ENCODE data around the gene ANGPTL1.
"Not testable (repeated sequence)": the region's sequence is repeated elsewhere in the genome, so short reads cannot be mapped to it uniquely, and the experiment has no call there.

Gene ANGPTL1

DNA sequence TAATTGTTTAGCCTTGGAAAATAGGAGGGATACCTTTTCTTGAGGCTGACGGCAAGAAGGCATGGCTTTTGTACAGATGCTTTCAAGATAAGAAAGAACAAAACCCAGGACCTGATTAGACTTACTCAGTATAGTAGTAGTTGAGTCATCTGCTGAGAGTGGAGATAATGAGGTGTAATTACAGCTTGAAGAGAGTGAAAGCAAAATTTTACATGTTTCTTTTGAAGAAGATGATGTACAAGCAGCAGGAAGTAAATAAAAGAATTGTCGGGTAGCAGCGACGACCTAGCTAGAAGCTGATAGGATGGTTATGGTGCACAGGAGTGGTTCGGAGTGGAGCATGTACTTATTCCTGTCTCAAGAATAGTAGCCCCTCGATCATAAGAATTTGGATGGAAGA, 6.6 kb downstream of the ANGPTL1 start:
- DNase-seq (ENCODE audit: low read depth): no peak

- no peak for DNase-seq (ENCODE audit: low read depth)
Observed at GRCh38 chr1:178862864-178863263, 8.0 kb downstream of the ANGPTL1 start.

DNA sequence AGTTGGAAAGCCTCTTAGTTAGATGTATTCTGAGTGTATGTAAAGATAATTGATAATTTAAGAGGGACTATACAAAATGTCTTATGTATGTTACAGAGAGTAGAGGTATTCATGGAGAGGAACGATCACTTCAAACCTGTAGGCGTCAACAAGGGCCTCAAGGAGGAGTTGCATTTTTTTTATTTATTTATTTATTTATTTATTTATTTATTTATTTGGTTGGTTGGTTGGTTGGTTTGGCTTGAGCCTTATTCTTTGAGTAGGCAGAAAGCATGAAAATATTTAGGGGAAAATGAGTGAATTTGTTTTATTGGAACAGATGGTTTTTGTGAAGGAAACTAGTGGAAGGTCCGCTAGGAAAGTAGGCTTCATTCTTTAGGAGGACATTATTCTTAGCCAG, 8.5 kb downstream of the ANGPTL1 start:
- DNase-seq (ENCODE audit: low read depth): no peak

GRCh38 chr1:178857126-178857525, 13.8 kb downstream of the ANGPTL1 start:
- no peak for DNase-seq (ENCODE audit: low read depth)

GRCh38 chr1:178849918-178850317, 21.0 kb downstream of the ANGPTL1 start:
- DNase-seq (ENCODE audit: low read depth): no peak

DNA sequence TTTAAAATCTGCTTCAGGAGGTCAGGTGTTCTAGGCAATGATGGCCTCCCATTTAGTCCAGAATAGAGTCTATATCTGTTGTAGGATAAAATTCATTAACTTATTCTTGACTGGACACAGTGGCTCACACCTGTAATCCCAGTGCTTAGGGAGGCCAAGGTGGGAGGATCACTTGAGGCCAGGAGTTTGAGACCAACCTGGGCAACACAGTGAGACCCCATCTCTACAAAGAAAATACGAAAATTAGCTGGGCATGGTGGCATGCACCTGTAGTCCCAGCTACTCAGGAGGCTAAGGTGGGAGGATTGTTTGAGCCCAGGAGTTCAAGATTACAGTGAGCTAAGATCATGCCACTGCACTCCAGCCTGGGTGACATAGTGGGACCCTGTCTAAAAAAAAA, 23.0 kb downstream of the ANGPTL1 start:
- not testable (repeated sequence) for DNase-seq (ENCODE audit: low read depth)

DNA sequence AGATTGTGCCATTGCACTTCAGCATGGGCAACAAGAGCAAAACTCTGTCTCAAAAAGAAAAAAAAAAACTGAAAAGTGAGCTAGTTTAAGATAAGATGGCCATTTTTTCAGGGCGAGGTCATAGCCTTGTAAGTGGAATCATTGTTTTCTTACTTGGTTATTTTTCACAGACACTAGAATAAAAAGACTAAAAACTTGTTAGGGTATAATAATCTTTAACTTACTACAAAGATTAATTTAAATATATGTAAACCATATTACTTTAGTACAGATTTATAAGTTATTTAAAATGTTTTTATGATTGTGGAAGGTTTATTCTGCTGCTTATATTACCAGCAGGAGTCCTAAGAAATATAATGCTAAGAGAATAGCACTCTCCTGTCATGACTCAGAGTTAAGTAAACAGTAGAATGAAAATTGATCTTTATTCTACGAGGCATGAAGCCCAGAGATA, 23.5 kb downstream of the ANGPTL1 start:
- peak; percentile 84 for DNase-seq (ENCODE audit: low read depth)

GRCh38 chr1:178846306-178846705, 24.6 kb downstream of the ANGPTL1 start:
- no peak for DNase-seq (ENCODE audit: low read depth)

DNA sequence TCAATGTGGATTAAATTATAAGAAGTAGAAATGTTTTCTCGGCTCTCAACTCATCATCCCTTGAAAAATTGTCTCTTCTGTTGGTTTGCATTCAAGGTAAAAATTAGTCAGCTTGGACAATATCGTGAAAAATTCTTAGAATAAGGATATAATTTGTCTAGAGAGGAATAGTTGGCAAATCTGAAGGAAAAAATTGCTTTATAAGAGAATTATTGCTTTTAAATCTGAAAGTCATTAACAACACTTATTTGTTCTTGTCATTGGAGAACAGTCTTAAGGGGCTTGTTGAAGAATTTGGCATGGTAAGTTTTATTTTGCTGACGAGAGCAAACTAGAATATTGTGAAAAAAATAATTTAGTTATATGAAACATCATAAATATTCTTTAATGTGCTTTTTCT, 26.4 kb downstream of the ANGPTL1 start:
- no peak for DNase-seq (ENCODE audit: low read depth)

DNA sequence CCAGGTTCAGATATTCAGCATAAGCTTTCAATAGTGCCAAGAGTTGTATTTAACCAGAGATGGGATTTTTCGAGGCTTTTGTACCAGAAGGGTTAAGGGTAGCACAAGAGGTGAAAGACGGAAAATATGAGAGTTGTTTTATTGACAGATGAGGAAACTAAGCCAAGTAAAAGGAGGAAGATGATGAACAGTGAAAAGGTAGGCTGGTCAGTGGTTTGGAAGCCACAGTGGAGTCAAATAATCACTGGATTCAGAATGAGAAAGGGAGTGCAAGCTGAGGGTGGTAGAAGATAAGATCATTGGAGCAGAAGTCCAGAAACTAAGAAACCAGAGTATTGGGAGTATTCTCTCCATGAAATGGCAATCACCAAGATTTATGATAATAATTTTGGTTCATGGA, 45.7 kb downstream of the ANGPTL1 start:
- DNase-seq (ENCODE audit: low read depth): no peak

- no peak for DNase-seq (ENCODE audit: low read depth)
Observed at GRCh38 chr1:178821134-178821866, 49.6 kb downstream of the ANGPTL1 start.

- peak; percentile 36 for DNase-seq (ENCODE audit: low read depth)
Observed at GRCh38 chr1:178819123-178819522, 51.8 kb downstream of the ANGPTL1 start.

DNA sequence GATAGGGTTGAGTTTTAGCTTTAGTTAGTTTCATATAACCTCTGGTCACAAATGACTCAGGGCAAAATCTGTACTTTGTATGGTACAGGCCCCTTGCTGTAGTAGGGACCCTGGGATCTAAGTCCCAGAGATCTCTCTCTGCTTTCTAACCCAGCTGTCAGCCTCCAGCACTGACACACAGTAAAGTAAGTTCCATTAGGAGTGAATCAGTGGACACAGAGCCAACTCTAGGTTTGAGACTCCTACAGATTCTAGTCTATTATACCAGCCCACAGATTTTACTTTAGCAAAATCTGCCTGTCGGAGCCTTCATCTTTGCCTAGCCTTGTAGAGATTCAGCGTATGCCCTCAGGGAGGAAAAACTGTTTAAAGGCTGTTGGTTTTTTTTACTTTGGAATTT, 52.5 kb downstream of the ANGPTL1 start:
- peak; percentile 59 for DNase-seq (ENCODE audit: low read depth)

DNA sequence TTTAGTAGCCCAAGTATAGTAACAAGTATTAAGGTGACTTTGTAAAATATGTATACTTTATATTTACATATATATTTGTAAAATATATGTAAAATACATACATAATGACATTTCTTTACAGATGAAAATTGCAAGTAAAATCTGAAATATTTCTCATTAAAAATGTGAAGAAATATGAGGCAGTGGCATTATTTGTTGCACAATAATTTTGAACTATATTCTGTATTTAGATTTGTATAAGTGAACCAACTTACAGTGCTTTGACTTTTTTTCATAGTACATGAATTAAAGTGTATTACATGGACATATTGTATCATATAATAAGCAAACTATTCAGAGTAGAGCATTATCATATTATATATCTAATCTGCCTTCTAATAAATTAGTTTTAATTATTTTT, 60.3 kb downstream of the ANGPTL1 start:
- no peak for DNase-seq (ENCODE audit: low read depth)

DNA sequence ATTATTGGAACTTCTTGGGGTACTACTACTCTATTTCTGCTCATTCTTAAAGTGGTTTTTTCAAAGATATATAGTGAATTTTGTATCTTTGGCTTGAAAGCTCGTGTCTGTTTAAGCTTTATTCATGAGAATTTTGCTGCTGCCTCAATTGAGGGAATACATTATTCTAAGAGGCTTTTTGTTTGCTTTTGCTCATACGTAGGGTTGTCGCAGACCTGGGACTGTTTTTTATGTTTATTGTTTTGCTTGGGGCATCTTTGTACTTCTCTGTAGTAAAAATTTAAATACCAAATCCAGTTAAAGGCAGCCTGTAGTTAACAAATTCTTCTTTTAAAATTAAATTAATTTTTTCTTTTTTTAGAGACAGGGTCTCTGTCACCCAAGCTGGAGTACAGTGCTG, 62.3 kb downstream of the ANGPTL1 start:
- DNase-seq (ENCODE audit: low read depth): no peak

DNA sequence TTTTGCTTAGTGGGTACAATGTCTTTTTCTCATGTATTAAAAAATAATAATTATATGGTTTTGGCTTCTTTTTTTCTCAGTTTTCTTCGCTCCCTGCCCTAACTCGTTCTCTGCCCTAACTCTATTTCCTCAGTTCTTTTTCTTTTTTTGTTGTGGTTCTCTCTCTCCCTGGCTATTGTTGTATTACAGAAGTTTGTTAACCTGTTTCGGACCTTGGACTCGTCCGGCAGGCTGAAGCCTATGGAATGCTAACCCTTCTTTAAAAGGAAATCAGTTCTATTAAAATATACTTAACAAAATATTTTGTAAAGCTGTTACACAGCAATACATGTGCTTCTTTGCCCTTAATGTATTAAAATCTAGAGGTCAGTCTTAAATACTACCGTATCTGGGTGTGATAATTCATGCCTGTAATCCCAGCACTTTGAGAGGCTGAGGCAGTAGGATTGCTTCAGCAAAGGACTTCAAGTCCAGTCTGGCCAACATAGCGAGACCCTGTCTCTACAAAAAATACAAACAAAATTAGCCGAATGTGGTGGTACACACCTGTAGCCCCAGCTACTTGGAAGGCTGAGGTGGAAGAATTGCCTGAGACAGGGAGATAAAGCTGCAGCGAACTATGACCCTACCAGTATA, 64.1 kb downstream of the ANGPTL1 start:
- DNase-seq (ENCODE audit: low read depth): no peak

GRCh38 chr1:178802873-178803272, 68.0 kb downstream of the ANGPTL1 start:
- no peak for DNase-seq (ENCODE audit: low read depth)

Measured in iris pigment epithelial cell (primary cell).